ENCODE measurements around the gene WDR90.

GRCh38 chr16:711084-711483, 61.9 kb downstream of the WDR90 start:
- no peak for TF ChIP-seq POLR2A (IDR thresholded peaks at IDR 0.05)
- no peak for TF ChIP-seq CTCF (IDR thresholded peaks at IDR 0.05 in 4 of 5, conservative IDR thresholded peaks at IDR 0.05 in 1 of 5)
